Panc1 (cell line): ENCODE data around the gene TACC2.

Experiments used
- POLR2AphosphoS5 ChIP-seq: IDR thresholded peaks from 2 replicates; pipeline ENCODE4 v1.6.1; 2012; ENCODE audit warnings: mild to moderate bottlenecking, low read depth, low read length, moderate library complexity
- SIN3A ChIP-seq: IDR thresholded peaks from 2 replicates; pipeline ENCODE4 v1.6.1; 2012; ENCODE audit warnings: low read depth, mild to moderate bottlenecking, low read length, moderate library complexity, borderline replicate concordance; ENCODE audit not compliant: insufficient read depth
- TF ChIP-seq, protein P1 (sequence below): fragments of 450-650 bp; IDR thresholded peaks from 2 replicates; pipeline ENCODE4 v1.5.1; 2017; ENCODE audit warnings: mild to moderate bottlenecking
- TF ChIP-seq, protein P2 (sequence below), 2 experiments: IDR thresholded peaks; 2 replicates each; pipeline ENCODE4 v1.6.1; 2011 to 2012; ENCODE audit warnings: low read depth in 2 of 2, control low read depth in 1 of 2, low read length in 1 of 2, mild to moderate bottlenecking in 1 of 2, moderate library complexity in 1 of 2; ENCODE audit not compliant: insufficient read depth in 1 of 2

DNA sequence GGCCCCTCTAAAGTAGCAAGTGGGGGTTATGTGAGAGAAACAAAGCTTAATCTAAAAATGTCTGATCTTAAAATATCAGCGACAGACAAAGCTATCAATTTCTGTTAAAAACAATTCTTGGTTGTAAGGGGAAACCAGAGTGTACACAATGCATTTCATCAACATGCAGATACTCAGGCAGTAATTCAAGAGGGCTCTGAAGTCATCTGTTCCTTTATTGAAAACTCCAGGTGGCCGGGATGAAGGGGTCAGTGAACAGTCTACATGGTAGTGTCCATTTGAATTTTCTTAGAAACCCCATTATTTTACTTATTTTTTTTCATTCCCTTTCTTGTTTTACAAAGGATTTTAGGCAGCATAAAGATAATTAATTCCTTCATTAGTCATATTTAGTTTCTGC lies 245.5 kb downstream of the TACC2 start:
- TF ChIP-seq, protein P1, sequence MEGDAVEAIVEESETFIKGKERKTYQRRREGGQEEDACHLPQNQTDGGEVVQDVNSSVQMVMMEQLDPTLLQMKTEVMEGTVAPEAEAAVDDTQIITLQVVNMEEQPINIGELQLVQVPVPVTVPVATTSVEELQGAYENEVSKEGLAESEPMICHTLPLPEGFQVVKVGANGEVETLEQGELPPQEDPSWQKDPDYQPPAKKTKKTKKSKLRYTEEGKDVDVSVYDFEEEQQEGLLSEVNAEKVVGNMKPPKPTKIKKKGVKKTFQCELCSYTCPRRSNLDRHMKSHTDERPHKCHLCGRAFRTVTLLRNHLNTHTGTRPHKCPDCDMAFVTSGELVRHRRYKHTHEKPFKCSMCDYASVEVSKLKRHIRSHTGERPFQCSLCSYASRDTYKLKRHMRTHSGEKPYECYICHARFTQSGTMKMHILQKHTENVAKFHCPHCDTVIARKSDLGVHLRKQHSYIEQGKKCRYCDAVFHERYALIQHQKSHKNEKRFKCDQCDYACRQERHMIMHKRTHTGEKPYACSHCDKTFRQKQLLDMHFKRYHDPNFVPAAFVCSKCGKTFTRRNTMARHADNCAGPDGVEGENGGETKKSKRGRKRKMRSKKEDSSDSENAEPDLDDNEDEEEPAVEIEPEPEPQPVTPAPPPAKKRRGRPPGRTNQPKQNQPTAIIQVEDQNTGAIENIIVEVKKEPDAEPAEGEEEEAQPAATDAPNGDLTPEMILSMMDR, result no peak
- TF ChIP-seq POLR2AphosphoS5 (no peak), SIN3A (no peak)
- TF ChIP-seq, protein P2, sequence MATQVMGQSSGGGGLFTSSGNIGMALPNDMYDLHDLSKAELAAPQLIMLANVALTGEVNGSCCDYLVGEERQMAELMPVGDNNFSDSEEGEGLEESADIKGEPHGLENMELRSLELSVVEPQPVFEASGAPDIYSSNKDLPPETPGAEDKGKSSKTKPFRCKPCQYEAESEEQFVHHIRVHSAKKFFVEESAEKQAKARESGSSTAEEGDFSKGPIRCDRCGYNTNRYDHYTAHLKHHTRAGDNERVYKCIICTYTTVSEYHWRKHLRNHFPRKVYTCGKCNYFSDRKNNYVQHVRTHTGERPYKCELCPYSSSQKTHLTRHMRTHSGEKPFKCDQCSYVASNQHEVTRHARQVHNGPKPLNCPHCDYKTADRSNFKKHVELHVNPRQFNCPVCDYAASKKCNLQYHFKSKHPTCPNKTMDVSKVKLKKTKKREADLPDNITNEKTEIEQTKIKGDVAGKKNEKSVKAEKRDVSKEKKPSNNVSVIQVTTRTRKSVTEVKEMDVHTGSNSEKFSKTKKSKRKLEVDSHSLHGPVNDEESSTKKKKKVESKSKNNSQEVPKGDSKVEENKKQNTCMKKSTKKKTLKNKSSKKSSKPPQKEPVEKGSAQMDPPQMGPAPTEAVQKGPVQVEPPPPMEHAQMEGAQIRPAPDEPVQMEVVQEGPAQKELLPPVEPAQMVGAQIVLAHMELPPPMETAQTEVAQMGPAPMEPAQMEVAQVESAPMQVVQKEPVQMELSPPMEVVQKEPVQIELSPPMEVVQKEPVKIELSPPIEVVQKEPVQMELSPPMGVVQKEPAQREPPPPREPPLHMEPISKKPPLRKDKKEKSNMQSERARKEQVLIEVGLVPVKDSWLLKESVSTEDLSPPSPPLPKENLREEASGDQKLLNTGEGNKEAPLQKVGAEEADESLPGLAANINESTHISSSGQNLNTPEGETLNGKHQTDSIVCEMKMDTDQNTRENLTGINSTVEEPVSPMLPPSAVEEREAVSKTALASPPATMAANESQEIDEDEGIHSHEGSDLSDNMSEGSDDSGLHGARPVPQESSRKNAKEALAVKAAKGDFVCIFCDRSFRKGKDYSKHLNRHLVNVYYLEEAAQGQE (IDR thresholded peaks at IDR 0.05; ENCODE audit: insufficient read depth in 1 of 2, low read depth in 2 of 2, low read length in 1 of 2), result no peak
